ENCODE measurements around the gene ARHGAP10. TPM values are rescaled to one million over a fixed set of nuclear protein-coding genes. Genes with fewer than 3 reads are reported as not detected.

ARHGAP10 gene
- total RNA-seq, 4 donors from 2014 or later: 153 to 404 (median 215) TPM

- Histone ChIP-seq H3K36me3 (peaks cover 0 to 87% of the 10 kb centered on the region in 2 donors), H3K27ac (no peak overlapping the region), H3K4me3 (no peak overlapping the region), H3K4me1 (peaks cover 3 to 55% (median 12%) of the 10 kb centered on the region in 3 donors), H3K27me3 (no peaks in the 10 kb centered on the region), H3K9me3 (peaks cover 0 to 6% (median 0%) of the 10 kb centered on the region in 3 donors)
- no peak for TF ChIP-seq CTCF (IDR thresholded peaks at IDR 0.05)
- TF ChIP-seq POLR2A (IDR thresholded peaks at IDR 0.05): no peak
- no peak for TF ChIP-seq POLR2AphosphoS5 (IDR thresholded peaks at IDR 0.05)
- no peak for TF ChIP-seq EP300 (IDR thresholded peaks at IDR 0.05)
- WGBS, 2 donors (ENCODE audit: low coverage in 1 of 2): 20 to 27% methylated on average over 1 to 2 of the region's 3 CpGs
- no peak for ATAC-seq
Measured at GRCh38 chr4:148069895-148070178, 337.9 kb downstream of the ARHGAP10 start.

GRCh38 chr4:148071009-148071408, 339.1 kb downstream of the ARHGAP10 start:
- Histone ChIP-seq H3K36me3 (peaks cover 0 to 88% of the 10 kb centered on the region in 2 donors), H3K4me1 (peaks cover 3 to 51% (median 12%) of the 10 kb centered on the region in 3 donors), H3K4me3 (no peak overlapping the region), H3K27me3 (no peaks in the 10 kb centered on the region), H3K9me3 (peaks cover 0 to 17% (median 0%) of the 10 kb centered on the region in 3 donors), H3K27ac (no peak overlapping the region)
- TF ChIP-seq POLR2A (IDR thresholded peaks at IDR 0.05): no peak
- no peak for TF ChIP-seq EP300 (IDR thresholded peaks at IDR 0.05)
- TF ChIP-seq POLR2AphosphoS5 (IDR thresholded peaks at IDR 0.05): no peak
- no peak for TF ChIP-seq CTCF (IDR thresholded peaks at IDR 0.05)
- 70% methylated on average over 2 of the region's 4 CpGs; no CpG with 5 or more reads in 1 of the 2 donors for WGBS, 2 donors (ENCODE audit: low coverage in 1 of 2)
- ATAC-seq: no peak

- ATAC-seq: no peak
- Histone ChIP-seq H3K4me3 (no peak overlapping the region), H3K27me3 (no peaks in the 10 kb centered on the region), H3K4me1 (peaks cover 3 to 40% (median 7%) of the 10 kb centered on the region in 3 donors), H3K9me3 (peaks cover 0 to 27% (median 0%) of the 10 kb centered on the region in 3 donors), H3K27ac (no peak overlapping the region), H3K36me3 (peaks cover 0 to 88% of the 10 kb centered on the region in 2 donors)
- WGBS, 2 donors (ENCODE audit: low coverage in 1 of 2): 93% methylated on average over 6 of the region's 9 CpGs; no CpG with 5 or more reads in 1 of the 2 donors
- TF ChIP-seq POLR2AphosphoS5 (IDR thresholded peaks at IDR 0.05) (no peak), POLR2A (IDR thresholded peaks at IDR 0.05) (no peak), EP300 (IDR thresholded peaks at IDR 0.05) (no peak), CTCF (IDR thresholded peaks at IDR 0.05) (no peak)
Measured at GRCh38 chr4:148072789-148073188, 340.9 kb downstream of the ARHGAP10 start.

- H3K36me3 ChIP-seq: peaks cover 0 to 87% of the 10 kb centered on the region in 2 donors
- H3K9me3 ChIP-seq: peaks cover 0 to 27% (median 0%) of the 10 kb centered on the region in 3 donors
Measured at GRCh38 chr4:148073349-148073748, 341.5 kb downstream of the ARHGAP10 start.

More at GRCh38 chr4:148073349-148073748, 341.5 kb downstream of the ARHGAP10 start:
- Histone ChIP-seq H3K27me3 (no peaks in the 10 kb centered on the region), H3K4me3 (no peak overlapping the region), H3K4me1 (peaks cover 3 to 38% (median 7%) of the 10 kb centered on the region in 3 donors), H3K27ac (no peak overlapping the region)
- WGBS, 2 donors (ENCODE audit: low coverage in 1 of 2): 92 to 97% methylated on average over 3 to 6 of the region's 6 CpGs
- TF ChIP-seq CTCF (IDR thresholded peaks at IDR 0.05): no peak
- TF ChIP-seq EP300 (IDR thresholded peaks at IDR 0.05): no peak
- TF ChIP-seq POLR2AphosphoS5 (IDR thresholded peaks at IDR 0.05): no peak
- TF ChIP-seq POLR2A (IDR thresholded peaks at IDR 0.05): no peak
- no peak for ATAC-seq

All from gastroesophageal sphincter (tissue), 4 donors.